ENCODE data around the gene PDCD11.

The PDCD11 gene

GRCh38 chr10:103419101-103419500 is 22.7 kb downstream of the PDCD11 start:
- DNase-seq: no peak

DNA sequence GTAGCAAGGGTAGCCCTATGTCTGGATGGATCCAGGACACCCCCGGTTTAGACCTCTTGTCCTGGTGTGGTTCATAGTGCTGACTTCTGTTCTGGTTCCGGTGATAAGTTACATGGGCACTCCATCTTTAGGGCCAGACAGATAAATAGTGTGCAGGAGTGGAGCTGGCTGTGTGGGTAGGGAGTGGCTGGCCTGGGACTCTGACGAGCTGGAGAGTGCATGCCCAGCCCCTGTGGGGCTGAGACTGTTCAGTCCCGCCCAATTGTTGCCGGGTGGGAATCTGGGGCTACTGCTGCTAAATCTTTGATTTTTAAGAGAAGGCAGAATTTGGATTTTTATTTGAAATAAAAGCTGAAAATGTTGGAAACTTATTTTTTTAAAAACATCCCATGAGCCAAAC is 27.3 kb downstream of the PDCD11 start:
- no peak for DNase-seq

DNA sequence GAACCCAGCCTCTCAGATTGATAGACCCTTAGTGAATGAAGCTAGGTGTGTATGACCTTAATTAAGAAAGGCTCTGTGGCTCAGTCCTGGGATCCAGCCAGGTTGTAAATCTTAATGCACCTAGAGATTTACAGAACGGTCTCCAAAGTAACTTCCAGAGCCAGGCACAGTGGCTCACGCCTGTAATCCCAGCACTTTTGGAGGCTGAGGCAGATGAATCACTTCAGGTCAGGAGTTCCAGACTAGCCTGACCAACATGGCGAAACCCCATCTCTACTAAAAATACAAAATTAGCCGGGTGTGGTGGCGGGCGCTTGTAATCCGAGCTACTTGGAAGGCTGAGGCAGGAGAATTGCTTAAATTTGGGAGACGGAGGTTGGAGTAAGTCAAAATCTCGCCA is 31.4 kb downstream of the PDCD11 start:
- DNase-seq: no peak

- no peak for DNase-seq
These were observed 32.7 kb downstream of the PDCD11 start for GRCh38 chr10:103428989-103429643.

DNA sequence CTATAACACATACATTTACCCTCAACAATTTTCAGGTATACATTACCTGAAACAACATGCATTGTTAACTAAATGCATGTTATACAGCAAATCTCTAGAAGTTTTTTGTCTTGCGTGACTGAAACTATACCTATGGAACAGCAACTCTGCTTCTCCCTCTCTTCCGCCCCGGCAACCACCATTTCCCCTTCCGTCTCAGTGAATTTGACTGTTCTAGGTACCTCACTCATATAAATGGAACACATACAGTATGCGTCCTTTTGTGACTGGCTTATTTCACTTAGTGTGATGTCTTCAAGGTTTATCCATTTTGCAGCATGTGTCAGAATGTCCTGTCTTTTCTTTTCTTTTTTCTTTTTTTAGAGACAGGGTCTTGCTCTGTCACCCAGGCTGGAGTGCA is 33.2 kb downstream of the PDCD11 start:
- peak in 1 of 2 donors; percentile 18 for DNase-seq

GRCh38 chr10:103431902-103432301 is 35.5 kb downstream of the PDCD11 start:
- no peak for DNase-seq

GRCh38 chr10:103433858-103434257 is 37.4 kb downstream of the PDCD11 start:
- no peak for DNase-seq

GRCh38 chr10:103439776-103440175 is 43.4 kb downstream of the PDCD11 start:
- DNase-seq: no peak

- DNase-seq: no peak
These were observed 44.0 kb downstream of the PDCD11 start for GRCh38 chr10:103440416-103440815.

- DNase-seq: no peak
These were observed 44.8 kb downstream of the PDCD11 start for GRCh38 chr10:103441206-103441605.

- DNase-seq: no peak
These were observed 45.2 kb downstream of the PDCD11 start for GRCh38 chr10:103441611-103442010.

DNA sequence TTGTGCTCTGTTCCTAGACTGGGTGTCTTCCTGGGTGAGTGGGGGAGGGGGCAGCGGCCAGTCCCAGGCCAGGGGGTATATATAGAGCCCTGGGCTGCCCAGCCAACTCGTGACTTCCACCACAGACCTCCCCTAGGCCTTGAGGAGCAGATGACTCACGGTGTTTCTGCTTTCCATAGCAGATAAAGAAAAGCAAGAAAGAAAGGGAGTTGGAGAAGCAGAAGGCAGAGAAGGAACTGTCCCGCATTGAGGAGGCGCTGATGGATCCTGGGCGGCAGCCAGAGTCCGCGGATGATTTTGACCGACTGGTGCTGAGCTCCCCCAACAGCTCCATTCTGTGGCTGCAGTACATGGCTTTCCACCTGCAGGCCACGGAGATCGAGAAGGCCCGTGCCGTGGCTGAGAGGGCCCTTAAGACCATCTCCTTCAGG is 45.6 kb downstream of the PDCD11 start:
- DNase-seq: no peak

DNA sequence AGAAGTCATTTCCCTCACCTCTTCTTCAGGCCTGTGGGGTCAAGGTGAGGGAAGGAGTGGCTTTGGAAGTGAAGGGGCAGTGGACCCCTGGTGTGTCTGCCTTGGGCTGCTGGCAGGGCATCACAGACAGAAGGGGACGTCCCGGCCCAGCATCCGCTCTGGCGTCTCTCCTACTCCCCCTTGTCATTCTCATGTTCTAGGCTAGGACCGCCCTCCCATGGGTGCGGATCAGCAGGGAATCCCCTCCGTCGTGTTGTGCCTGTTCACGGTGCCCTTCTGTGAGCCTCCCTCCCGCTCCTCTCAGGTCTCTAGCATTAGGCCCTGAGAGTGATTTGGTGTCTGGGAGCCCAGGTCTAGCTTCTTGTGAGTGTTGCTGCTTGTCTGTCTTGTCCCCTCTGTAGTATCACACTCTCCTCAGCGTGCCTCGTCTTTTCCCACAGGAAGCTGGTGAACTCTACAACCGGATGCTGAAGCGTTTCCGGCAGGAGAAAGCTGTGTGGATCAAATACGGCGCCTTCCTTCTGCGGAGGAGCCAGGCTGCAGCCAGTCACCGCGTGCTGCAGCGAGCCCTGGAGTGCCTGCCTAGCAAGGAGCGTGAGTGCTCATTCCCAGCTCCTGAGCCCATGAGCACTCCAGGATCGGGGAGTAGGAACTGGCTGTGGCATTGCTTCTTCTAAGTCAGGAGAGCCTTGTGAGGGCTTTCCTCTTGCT is 47.2 kb downstream of the PDCD11 start:
- DNase-seq: no peak

- DNase-seq: no peak
These were observed 48.1 kb downstream of the PDCD11 start for GRCh38 chr10:103444478-103444877.

- no peak for DNase-seq
These were observed 48.9 kb downstream of the PDCD11 start for GRCh38 chr10:103445366-103445765.

GRCh38 chr10:103445767-103446567 is 49.5 kb downstream of the PDCD11 start:
- no peak for DNase-seq

DNA sequence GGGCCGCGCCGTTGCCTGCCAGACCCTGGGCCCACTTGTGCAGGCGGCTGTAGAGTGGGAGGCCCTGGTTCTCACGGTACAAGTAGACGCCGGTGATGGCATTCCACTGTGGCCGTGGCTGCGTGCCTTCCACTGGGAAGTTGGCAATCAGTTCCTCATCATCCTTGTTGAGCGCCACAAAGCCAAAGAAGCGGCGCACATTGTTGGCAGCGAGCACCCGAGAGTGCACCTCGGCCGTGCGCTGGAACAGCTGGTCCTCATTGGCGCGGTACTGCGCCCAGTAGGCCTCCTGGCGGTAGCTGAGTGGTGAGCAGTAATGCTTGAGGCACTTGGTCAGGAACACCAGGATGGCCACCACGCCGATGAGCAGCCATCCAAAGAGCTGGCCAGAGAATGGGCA is 50.8 kb downstream of the PDCD11 start:
- DNase-seq: no peak

DNA sequence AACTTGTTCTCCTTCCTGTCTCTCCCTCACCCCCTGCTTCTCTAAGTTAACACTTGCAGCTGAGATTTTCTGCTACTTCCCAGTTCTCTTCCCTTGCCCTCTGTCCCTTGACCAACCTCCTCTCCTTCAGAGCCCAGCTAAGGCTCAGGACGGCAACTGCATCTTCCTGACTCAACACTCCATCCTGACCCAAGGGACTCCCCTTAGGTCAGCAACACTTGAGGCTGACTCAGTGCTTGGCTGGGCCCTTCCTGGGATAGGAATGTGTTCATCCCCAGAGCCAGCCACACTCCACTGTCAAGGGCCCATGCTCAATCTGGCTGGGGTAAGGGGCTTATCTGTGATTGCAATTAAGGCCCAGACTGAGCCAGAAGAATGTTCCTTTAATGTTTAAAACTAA is 52.3 kb downstream of the PDCD11 start:
- no peak for DNase-seq

- DNase-seq: no peak
These were observed 53.0 kb downstream of the PDCD11 start for GRCh38 chr10:103449208-103450144.

- no peak for DNase-seq
These were observed 53.8 kb downstream of the PDCD11 start for GRCh38 chr10:103450201-103450695.

DNA sequence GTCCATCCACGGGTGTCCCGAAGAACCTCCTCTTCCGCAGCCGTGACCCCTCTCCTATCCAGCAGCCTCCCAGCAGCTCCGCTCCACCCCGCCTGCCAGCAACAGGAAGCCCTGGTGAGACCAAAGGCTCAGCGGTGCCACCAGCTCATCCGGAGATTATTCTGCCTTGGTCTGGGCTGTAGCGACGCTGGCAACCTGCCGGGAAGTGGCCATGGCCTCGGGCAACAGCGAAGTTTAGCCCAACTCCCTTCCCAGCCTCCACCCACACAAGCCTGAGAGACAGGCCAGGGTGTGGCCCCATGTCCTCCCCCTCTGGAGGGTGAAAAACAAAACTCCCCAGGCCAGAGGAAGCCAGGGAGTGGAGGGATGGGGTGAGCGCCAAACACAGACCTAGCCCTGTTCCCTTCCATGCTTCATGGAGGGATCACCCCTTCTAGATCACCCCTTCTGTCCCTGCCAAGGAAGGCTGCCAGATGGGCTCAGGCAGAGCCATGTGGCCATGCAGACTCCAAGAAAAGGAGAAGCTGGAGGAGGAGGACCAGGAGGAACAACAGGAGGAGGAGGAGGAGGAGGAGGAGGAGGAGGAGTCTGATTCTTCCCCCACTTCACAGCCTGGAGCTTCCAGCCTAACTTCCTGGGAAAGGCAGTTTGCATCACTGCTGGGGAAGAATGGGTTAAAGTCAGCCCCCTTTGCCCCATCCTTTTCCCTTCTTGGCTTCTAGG is 54.8 kb downstream of the PDCD11 start:
- DNase-seq: peak; percentile 33 to 53
